HL-60/S4 treated with phorbol 12-myristate 13-acetate at 8.2 ng/mL for 4 days and 3 days (cell line): Measurements from ENCODE around the gene IFI44.

Experiments
- in situ Hi-C: fragments of 300-500 bp; cut with MboI; formaldehyde crosslinking; loops from 2 replicates; pipeline ENCODE4 v1.15.0; 2022; ENCODE audit warnings: low sequenced_read_pairs

Gene IFI44

GRCh38 chr1:78702426-78702825 is 52.8 kb downstream of the IFI44 start:
- in situ Hi-C loops, result no loop called here

- in situ Hi-C loops, result no loop called here
These were observed 54.2 kb downstream of the IFI44 start for GRCh38 chr1:78703806-78704205.

- in situ Hi-C loops, result no loop called here
These were observed 62.9 kb downstream of the IFI44 start for GRCh38 chr1:78712467-78713051.

GRCh38 chr1:78713297-78713696 is 63.7 kb downstream of the IFI44 start:
- in situ Hi-C loops, result no loop called here
